CD4-positive, CD25-positive, alpha-beta regulatory T cell (primary cell): ENCODE measurements around the gene NEK5. TPM values are rescaled to one million over a fixed set of nuclear protein-coding genes. Genes with fewer than 3 reads are reported as not detected.
A peak's percentile ranks its signal among the peaks of the same experiment; 100 is the strongest.

Experiments
- ATAC-seq, 2 donors: fragments of 150-1000 bp; cut with Tn5 transposase; one replicate each; pipeline ENCODE4 v1.10.0; 2021; ENCODE audit warnings: low read depth in 2 of 2, moderate number of reproducible peaks in 2 of 2, moderate library complexity in 1 of 2
- DNase-seq, 3 donors: peaks; one replicate each; pipeline versions ENCODE4 v3.0.0 to v3.0.0-alpha.2; 2012 to 2022; ENCODE audit warnings: mixed read lengths in 1 of 3
- H3K27ac ChIP-seq: one replicate; pipeline ENCODE4 v1.7.0; 2013; ENCODE audit warnings: mild to moderate bottlenecking, low read length; ENCODE audit not compliant: insufficient read depth, poor library complexity, severe bottlenecking
- H3K27me3 ChIP-seq: one replicate; pipeline ENCODE4 v1.7.0; 2013; ENCODE audit warnings: low read length; ENCODE audit not compliant: control insufficient read depth, insufficient read depth
- H3K36me3 ChIP-seq: one replicate; pipeline ENCODE4 v1.7.0; 2013; ENCODE audit warnings: mild to moderate bottlenecking, low read length, moderate library complexity; ENCODE audit not compliant: control insufficient read depth, insufficient read depth
- H3K4me1 ChIP-seq: 2 replicates; pipeline ENCODE4 v1.7.0; 2013; ENCODE audit warnings: mild to moderate bottlenecking, low read length; ENCODE audit not compliant: insufficient read depth, control insufficient read depth, poor library complexity, severe bottlenecking
- H3K4me3 ChIP-seq: one replicate; pipeline ENCODE4 v1.7.0; 2013; ENCODE audit warnings: low read depth, mild to moderate bottlenecking, low read length, moderate library complexity
- H3K9me3 ChIP-seq, 2 experiments: 1 replicate in 1 of 2; 2 replicates in 1 of 2; pipeline ENCODE4 v1.7.0; 2013; ENCODE audit warnings: low read length in 2 of 2, mild to moderate bottlenecking in 1 of 2, moderate library complexity in 1 of 2; ENCODE audit not compliant: control insufficient read depth in 2 of 2
- H3K27ac Mint-ChIP-seq, 3 donors: one replicate each; pipeline ENCODE4 v1.8.0; 2020 to 2022; ENCODE audit warnings: mild to moderate bottlenecking in 3 of 3, mixed read lengths in 3 of 3, moderate library complexity in 2 of 3
- H3K27me3 Mint-ChIP-seq: one replicate; pipeline ENCODE4 v1.8.0; 2022; ENCODE audit warnings: mild to moderate bottlenecking, mixed read lengths
- H3K36me3 Mint-ChIP-seq: one replicate; pipeline ENCODE4 v1.8.0; 2020; ENCODE audit warnings: mixed read lengths
- H3K4me1 Mint-ChIP-seq, 4 donors: one replicate each; pipeline ENCODE4 v1.8.0; 2020 to 2022; ENCODE audit warnings: mixed read lengths in 4 of 4, mild to moderate bottlenecking in 1 of 4
- H3K4me3 Mint-ChIP-seq, 4 donors: one replicate each; pipeline ENCODE4 v1.8.0; 2020 to 2022; ENCODE audit warnings: mild to moderate bottlenecking in 4 of 4, mixed read lengths in 4 of 4, moderate library complexity in 3 of 4
- H3K9me3 Mint-ChIP-seq, 7 donors: one replicate each; pipeline ENCODE4 v1.8.0; 2020 to 2022; ENCODE audit warnings: mixed read lengths in 7 of 7, mild to moderate bottlenecking in 3 of 7, moderate library complexity in 2 of 7
- polyA plus RNA-seq, 4 donors: library from polyadenylated mRNA; unstranded; fragments of 300-500 nt; fragmentation: Illumina TruSeq; gene quantifications; one replicate each; pipeline ENCODE4 v1.2.3, GENCODE V29; 2021
- total RNA-seq: library from RNA; stranded (reverse); gene quantifications from one replicate; pipeline ENCODE4 v1.2.3, GENCODE V29; 2022

The NEK5 gene
- total and polyA plus RNA-seq, 5 donors from 2014 or later = 0.06 to 0.07 TPM; not detected in 3

DNA sequence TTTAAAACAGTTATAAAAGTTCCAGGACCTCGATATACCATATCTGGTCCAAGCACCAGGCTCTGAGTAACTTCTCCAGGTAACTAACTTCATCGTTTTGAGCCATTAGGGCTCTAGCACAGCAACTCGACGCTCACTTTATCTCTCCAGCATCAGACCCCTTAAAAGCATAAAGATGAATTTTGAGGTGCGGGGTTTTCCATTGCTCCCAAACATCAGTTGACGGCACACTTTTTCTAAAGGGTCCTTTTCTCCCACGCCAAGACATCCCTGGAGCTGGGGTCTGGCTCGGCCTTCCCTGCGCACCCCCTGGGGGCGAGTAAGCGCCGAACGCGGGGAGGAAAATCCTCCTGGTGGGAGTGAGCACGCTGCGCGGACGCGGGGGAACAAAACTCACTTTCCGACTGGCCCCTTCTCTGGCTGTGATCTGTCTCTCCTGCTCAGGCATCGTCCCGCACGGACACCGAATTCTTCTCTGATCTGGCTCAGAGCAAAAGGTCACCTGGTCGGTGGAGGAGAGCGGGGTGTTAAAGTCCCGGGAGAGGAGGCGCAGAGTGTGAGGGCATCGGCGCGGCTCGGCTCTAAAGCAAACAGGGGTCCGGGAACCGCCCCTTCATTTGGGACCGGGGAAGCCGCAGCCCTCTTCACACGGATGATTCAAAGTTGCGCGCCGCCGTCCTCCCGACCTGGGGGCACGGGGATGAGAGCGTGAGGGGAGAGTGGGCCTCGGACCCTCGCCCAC lies 117.8 kb downstream of the NEK5 start, which contains the start of gene ATP7B:
Gene ATP7B (minus strand): TSS at position 561 of the 742 bp plus-strand sequence. CDS start 113 bp downstream, at position 448.
- no peak for ATAC-seq
- Histone ChIP-seq H3K36me3 (no peaks in the 10 kb centered on the region), H3K9me3 (no peaks in the 10 kb centered on the region), H3K4me3 (peak within 1 kb of the TSS; percentile 100), H3K4me1 (peaks cover 30% of the 10 kb centered on the region), H3K27me3 (peaks cover 29% of the 10 kb centered on the region), H3K27ac (peak within 1 kb of the TSS; percentile 63)
- Mint-ChIP-seq H3K4me3 (peak within 1 kb of the TSS; percentile 93 to 99 (median 96)), H3K27me3 (peaks cover 38% of the 10 kb centered on the region), H3K4me1 (peaks cover 13 to 33% (median 20%) of the 10 kb centered on the region in 4 donors), H3K27ac (peak within 1 kb of the TSS; percentile 90 to 94 (median 93)), H3K9me3 (peaks cover 0 to 4% (median 0%) of the 10 kb centered on the region in 7 donors), H3K36me3 (peaks cover 5% of the 10 kb centered on the region)
- DNase-seq = peak in 1 of 3 donors; percentile 7

DNA sequence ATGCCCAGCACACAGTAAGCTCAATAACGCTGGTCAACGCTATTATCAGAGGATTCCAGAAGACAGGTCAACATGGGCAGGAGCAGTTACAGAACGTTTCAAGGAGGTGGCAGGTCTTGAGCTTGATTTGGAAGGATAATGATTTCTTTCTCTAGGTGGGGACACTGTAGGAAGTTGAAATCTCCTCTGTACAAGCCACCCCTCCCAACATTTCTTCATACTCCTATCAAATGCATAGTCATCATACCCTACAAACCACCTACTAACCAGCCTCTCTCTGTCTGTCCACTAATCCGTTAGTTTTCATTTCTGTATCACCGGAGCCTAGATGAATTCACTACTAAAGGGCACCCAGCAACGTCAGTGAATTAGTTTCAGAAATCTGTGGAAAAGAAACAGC lies 118.9 kb downstream of the NEK5 start:
- H3K9me3 ChIP-seq = no peaks in the 10 kb centered on the region
- no peaks in the 10 kb centered on the region for H3K36me3 Mint-ChIP-seq
- ATAC-seq (no peak), DNase-seq (no peak)
- peak overlapping the region; percentile 36 to 99 (median 89) for H3K4me3 Mint-ChIP-seq
- peaks cover 29% of the 10 kb centered on the region for H3K27me3 ChIP-seq
- H3K4me3 ChIP-seq = no peak overlapping the region
- H3K9me3 Mint-ChIP-seq = peaks cover 0 to 4% (median 0%) of the 10 kb centered on the region in 7 donors
- peaks cover 38% of the 10 kb centered on the region for H3K27me3 Mint-ChIP-seq
- H3K4me1 ChIP-seq = peaks cover 30% of the 10 kb centered on the region
- H3K4me1 Mint-ChIP-seq = peaks cover 10 to 24% (median 15%) of the 10 kb centered on the region in 4 donors
- no peak overlapping the region for H3K27ac Mint-ChIP-seq
- no peak overlapping the region for H3K27ac ChIP-seq
- no peaks in the 10 kb centered on the region for H3K36me3 ChIP-seq

DNA sequence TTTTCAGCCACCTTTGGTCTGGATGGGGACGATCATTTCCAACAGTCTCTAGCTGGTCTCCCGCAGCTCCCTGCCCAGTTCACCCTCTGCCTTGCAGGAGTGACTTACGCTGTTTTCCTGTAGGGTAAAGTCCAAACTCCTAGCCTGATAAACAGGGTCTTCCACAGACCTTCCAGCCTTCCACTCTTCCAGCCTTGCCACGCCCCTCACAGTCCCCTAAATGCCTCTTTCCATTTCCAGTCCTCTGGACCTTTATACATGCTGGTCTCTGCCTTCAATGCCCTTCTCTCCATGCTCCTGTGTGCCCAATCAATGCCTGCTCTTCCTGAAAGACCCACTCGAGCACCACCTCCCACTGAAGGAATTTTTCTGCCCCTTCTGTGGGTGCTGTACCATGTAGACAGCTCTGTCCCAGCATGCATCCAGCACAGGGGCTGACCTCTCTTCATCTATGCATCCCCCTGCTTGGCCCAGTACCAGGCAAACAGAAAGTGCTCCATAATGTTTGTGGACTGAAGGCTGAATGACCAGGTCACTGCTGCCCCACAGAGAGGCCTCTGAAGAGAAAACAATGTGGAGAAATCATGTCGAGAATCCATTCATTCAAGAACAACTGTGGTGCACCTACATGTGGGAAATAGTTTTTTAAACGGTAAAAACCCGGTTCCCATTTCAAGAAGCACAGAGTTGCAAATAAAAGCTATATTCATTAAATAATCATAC lies 122.2 kb downstream of the NEK5 start:
- ATAC-seq = no peak
- no peak overlapping the region for H3K4me3 Mint-ChIP-seq
- H3K27me3 Mint-ChIP-seq = peaks cover 45% of the 10 kb centered on the region
- H3K9me3 Mint-ChIP-seq = peaks cover 0 to 4% (median 0%) of the 10 kb centered on the region in 7 donors
- H3K36me3 ChIP-seq = no peaks in the 10 kb centered on the region
- H3K4me1 Mint-ChIP-seq = peaks cover 5 to 12% (median 8%) of the 10 kb centered on the region in 4 donors
- H3K36me3 Mint-ChIP-seq = no peaks in the 10 kb centered on the region
- peaks cover 29% of the 10 kb centered on the region for H3K27me3 ChIP-seq
- no peak overlapping the region for H3K4me3 ChIP-seq
- H3K4me1 ChIP-seq = peaks cover 11% of the 10 kb centered on the region
- H3K27ac ChIP-seq = no peak overlapping the region
- no peak overlapping the region for H3K27ac Mint-ChIP-seq
- H3K9me3 ChIP-seq = no peaks in the 10 kb centered on the region
- DNase-seq = no peak

DNA sequence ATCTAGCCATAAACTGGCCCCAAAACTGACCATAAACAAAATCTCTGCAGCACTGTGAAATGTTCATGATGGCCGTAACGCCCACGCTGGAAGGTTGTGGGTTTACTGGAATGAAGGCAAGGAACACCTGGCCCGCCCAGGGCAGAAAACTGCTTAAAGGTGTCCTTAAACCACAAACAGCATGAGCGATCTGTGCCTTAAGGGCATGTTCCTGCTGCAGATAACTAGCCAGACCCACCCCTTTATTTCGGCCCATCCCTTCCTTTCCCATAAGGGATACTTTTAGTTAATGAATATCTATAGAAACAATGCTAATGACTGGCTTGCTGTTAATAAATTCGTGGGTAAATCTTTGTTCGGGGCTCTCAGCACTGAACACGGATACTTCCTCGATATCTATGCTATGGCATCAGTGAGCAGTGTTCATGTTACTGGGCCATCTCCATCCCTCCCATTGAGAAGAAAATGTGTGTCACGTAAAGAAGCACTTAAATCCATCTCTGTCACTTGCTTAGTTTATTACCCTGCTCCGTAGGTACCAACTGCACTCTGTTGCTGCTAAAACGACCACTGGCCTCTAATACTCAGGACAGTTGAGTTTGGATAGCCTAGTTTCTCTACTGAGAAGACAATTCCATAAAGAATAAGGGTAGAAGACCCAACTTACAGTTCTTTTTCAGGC lies 122.9 kb downstream of the NEK5 start:
- no peak for ATAC-seq
- peaks cover 48% of the 10 kb centered on the region for H3K27me3 Mint-ChIP-seq
- peaks cover 4% of the 10 kb centered on the region for H3K4me1 ChIP-seq
- peaks cover 0 to 4% (median 0%) of the 10 kb centered on the region in 7 donors for H3K9me3 Mint-ChIP-seq
- peaks cover 27% of the 10 kb centered on the region for H3K27me3 ChIP-seq
- no peak overlapping the region for H3K27ac Mint-ChIP-seq
- no peak overlapping the region for H3K4me3 Mint-ChIP-seq
- H3K36me3 ChIP-seq = no peaks in the 10 kb centered on the region
- peaks cover 4 to 9% (median 7%) of the 10 kb centered on the region in 4 donors for H3K4me1 Mint-ChIP-seq
- H3K9me3 ChIP-seq = no peaks in the 10 kb centered on the region
- no peak overlapping the region for H3K4me3 ChIP-seq
- no peaks in the 10 kb centered on the region for H3K36me3 Mint-ChIP-seq
- no peak for DNase-seq
- no peak overlapping the region for H3K27ac ChIP-seq

DNA sequence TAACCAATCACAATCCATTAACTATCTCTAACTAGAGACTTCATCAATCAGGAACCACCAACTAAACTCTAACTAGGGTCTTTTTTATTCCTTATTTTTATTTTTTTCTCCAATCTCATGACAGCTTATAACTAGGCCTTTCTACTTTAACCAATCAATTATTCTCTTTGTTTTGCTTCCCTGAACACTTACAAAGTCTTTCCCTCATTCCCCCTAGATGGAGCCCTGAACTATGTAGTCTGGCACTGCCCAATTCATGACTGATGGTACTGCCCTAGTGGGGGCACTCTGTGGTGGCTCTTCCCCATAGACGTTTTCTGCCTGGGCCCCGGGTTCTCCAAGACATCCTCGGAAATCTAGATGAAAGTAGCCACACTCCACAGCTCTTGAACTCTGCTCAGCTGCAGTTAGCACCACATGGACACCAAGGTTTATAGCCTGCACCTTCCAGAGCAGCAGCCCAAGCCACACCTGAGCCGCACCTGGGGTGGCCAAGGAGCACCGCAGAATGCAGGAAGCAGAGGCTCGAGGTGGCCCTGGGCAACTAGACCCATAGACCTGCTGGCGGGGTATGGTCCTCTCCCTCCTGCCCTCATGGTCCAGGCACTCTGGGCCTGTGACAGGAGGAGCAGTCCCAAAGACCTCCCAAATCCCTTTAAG lies 124.2 kb downstream of the NEK5 start:
- H3K9me3 Mint-ChIP-seq = peaks cover 0 to 4% (median 0%) of the 10 kb centered on the region in 7 donors

DNA sequence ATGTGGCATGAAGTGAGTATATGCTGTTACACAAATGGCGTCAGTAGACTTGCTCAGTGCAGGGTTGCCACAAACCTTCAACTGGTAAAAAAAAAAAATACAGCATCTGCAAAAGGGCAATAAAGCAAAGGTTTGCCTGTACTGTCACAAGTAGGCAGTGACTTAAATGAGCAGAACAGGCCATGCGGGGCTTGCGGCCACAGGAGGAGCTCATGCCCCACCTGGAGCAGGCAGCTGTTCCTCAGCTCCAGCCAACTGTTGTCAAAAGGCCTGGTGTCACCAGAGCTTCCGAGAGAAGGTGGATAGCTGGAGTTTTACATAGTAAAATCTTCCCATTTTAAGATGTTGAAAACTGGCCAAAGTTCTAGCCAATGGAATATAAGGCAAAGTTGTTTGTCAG lies 125.3 kb downstream of the NEK5 start:
- Mint-ChIP-seq H3K27me3 (peaks cover 35% of the 10 kb centered on the region), H3K4me1 (no peaks in the 10 kb centered on the region), H3K4me3 (no peak overlapping the region), H3K27ac (no peak overlapping the region), H3K36me3 (no peaks in the 10 kb centered on the region), H3K9me3 (peaks cover 0 to 4% (median 0%) of the 10 kb centered on the region in 7 donors)
- ATAC-seq (no peak), DNase-seq (no peak)
- H3K27ac ChIP-seq = no peak overlapping the region
- no peaks in the 10 kb centered on the region for H3K9me3 ChIP-seq
- H3K27me3 ChIP-seq = peaks cover 15% of the 10 kb centered on the region
- no peaks in the 10 kb centered on the region for H3K4me1 ChIP-seq
- H3K4me3 ChIP-seq = no peak overlapping the region
- no peaks in the 10 kb centered on the region for H3K36me3 ChIP-seq

More for the DNA sequence above, 124.2 kb downstream of the NEK5 start:
- no peak overlapping the region for H3K27ac Mint-ChIP-seq
- no peaks in the 10 kb centered on the region for H3K4me1 Mint-ChIP-seq
- no peak overlapping the region for H3K4me3 Mint-ChIP-seq
- peaks cover 41% of the 10 kb centered on the region for H3K27me3 Mint-ChIP-seq
- no peak overlapping the region for H3K4me3 ChIP-seq
- DNase-seq = no peak
- no peak overlapping the region for H3K27ac ChIP-seq
- ATAC-seq = no peak
- H3K36me3 ChIP-seq = no peaks in the 10 kb centered on the region
- H3K27me3 ChIP-seq = peaks cover 15% of the 10 kb centered on the region
- no peaks in the 10 kb centered on the region for H3K36me3 Mint-ChIP-seq
- H3K4me1 ChIP-seq = no peaks in the 10 kb centered on the region
- no peaks in the 10 kb centered on the region for H3K9me3 ChIP-seq

DNA sequence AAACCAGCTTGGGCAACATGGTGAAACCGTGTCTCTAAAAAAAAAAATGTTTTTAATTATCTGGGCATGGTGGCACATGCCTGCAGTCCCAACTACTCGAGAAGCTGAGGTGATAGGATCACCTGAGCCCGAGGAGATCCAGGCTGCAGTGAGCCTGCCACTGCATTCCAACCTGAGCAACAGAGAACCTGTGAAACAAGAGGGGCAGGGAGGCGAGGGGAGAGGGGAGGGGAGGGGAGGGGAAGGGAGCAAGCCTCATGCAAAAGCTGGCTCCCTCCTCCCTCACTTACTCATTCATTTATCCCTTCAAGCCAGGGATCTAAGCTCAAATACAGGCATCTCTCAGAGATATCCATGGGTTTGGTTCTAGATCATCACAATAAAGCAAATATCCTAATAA lies 126.5 kb downstream of the NEK5 start:
- no peak overlapping the region for H3K4me3 ChIP-seq
- ATAC-seq = no peak
- peaks cover 27% of the 10 kb centered on the region for H3K27me3 Mint-ChIP-seq
- H3K36me3 ChIP-seq = no peaks in the 10 kb centered on the region
- peaks cover 11% of the 10 kb centered on the region for H3K27me3 ChIP-seq
- no peak overlapping the region for H3K27ac Mint-ChIP-seq
- no peaks in the 10 kb centered on the region for H3K9me3 ChIP-seq
- no peaks in the 10 kb centered on the region for H3K4me1 Mint-ChIP-seq
- H3K4me1 ChIP-seq = no peaks in the 10 kb centered on the region
- H3K36me3 Mint-ChIP-seq = no peaks in the 10 kb centered on the region
- H3K4me3 Mint-ChIP-seq = no peak overlapping the region
- no peak for DNase-seq
- peaks cover 0 to 2% (median 0%) of the 10 kb centered on the region in 7 donors for H3K9me3 Mint-ChIP-seq
- H3K27ac ChIP-seq = no peak overlapping the region
